Measurements from ENCODE around the gene PIK3R4. TPM values are rescaled to one million over a fixed set of nuclear protein-coding genes. Genes with fewer than 3 reads are reported as not detected.

The PIK3R4 gene
- polyA plus RNA-seq, 4 donors, result 19.1 to 32.4 (median 28.3) TPM

- Histone ChIP-seq H3K4me1 (ENCODE audit: control insufficient read depth in 3 of 3, insufficient read depth in 2 of 3, low read depth in 1 of 3, low read length in 2 of 3) (peaks cover 0 to 2% (median 0%) of the 10 kb centered on the region in 3 donors), H3K9me3 (ENCODE audit: control insufficient read depth in 2 of 2, insufficient read depth in 1 of 2, low read depth in 1 of 2, low read length in 1 of 2) (no peaks in the 10 kb centered on the region), H3K27ac (ENCODE audit: low read depth in 1 of 3, low read length in 2 of 3) (no peak overlapping the region), H3K36me3 (ENCODE audit: control insufficient read depth in 3 of 3, insufficient read depth in 2 of 3, low read depth in 1 of 3, low read length in 3 of 3) (peaks cover 2 to 16% (median 5%) of the 10 kb centered on the region in 3 donors), H3K4me3 (ENCODE audit: low read depth in 1 of 3, low read length in 3 of 3) (no peak overlapping the region), H3K27me3 (ENCODE audit: control insufficient read depth in 3 of 3, insufficient read depth in 3 of 3, low read length in 3 of 3) (no peaks in the 10 kb centered on the region)
- FAIRE-seq, result no peak
- DNase-seq, result peak; percentile 49 to 60
Measured at GRCh38 chr3:130699765-130700164, 46.9 kb downstream of the PIK3R4 start.

DNA sequence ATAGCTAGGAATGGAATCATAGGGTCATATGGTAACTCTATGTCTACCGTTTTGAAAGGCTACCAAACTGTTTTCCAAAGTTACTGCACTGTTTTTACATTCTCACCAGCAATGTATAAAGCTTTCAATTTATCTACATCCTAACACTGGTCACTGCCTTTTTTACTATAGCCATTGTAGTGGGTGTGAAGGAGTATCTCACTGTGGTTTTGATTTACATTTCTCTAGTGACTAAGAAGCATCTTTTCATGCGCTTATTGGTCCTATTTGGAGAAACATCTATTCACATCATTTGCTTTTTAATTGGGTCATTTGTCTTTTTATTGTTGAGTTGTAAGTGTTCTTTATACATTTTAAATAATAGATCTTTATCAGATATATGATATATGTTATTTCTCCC is 53.3 kb downstream of the PIK3R4 start:
- peaks cover 0 to 10% (median 5%) of the 10 kb centered on the region in 3 donors for H3K36me3 ChIP-seq (ENCODE audit: control insufficient read depth in 3 of 3, insufficient read depth in 2 of 3, low read depth in 1 of 3, low read length in 3 of 3)

GRCh38 chr3:130692455-130692854 is 54.2 kb downstream of the PIK3R4 start:
- H3K27me3 ChIP-seq (ENCODE audit: control insufficient read depth in 3 of 3, insufficient read depth in 3 of 3, low read length in 3 of 3), result no peaks in the 10 kb centered on the region
- H3K27ac ChIP-seq (ENCODE audit: low read depth in 1 of 3, low read length in 2 of 3), result no peak overlapping the region
- H3K4me3 ChIP-seq (ENCODE audit: low read depth in 1 of 3, low read length in 3 of 3), result no peak overlapping the region
- no peak for FAIRE-seq
- DNase-seq, result no peak
- no peaks in the 10 kb centered on the region for H3K9me3 ChIP-seq (ENCODE audit: control insufficient read depth in 2 of 2, insufficient read depth in 1 of 2, low read depth in 1 of 2, low read length in 1 of 2)
- no peaks in the 10 kb centered on the region for H3K4me1 ChIP-seq (ENCODE audit: control insufficient read depth in 3 of 3, insufficient read depth in 2 of 3, low read depth in 1 of 3, low read length in 2 of 3)
- 39 to 63% (median 57%) methylated on average over 1 of the region's 1 CpG for WGBS, 3 donors
- peaks cover 0 to 10% (median 5%) of the 10 kb centered on the region in 3 donors for H3K36me3 ChIP-seq (ENCODE audit: control insufficient read depth in 3 of 3, insufficient read depth in 2 of 3, low read depth in 1 of 3, low read length in 3 of 3)

More for the DNA sequence above, 53.3 kb downstream of the PIK3R4 start:
- FAIRE-seq (no peak), DNase-seq (no peak)
- no peak overlapping the region for H3K4me3 ChIP-seq (ENCODE audit: low read depth in 1 of 3, low read length in 3 of 3)
- no peaks in the 10 kb centered on the region for H3K9me3 ChIP-seq (ENCODE audit: control insufficient read depth in 2 of 2, insufficient read depth in 1 of 2, low read depth in 1 of 2, low read length in 1 of 2)
- H3K4me1 ChIP-seq (ENCODE audit: control insufficient read depth in 3 of 3, insufficient read depth in 2 of 3, low read depth in 1 of 3, low read length in 2 of 3), result no peaks in the 10 kb centered on the region
- WGBS, 3 donors, result 97 to 99% (median 98%) methylated on average over 2 of the region's 2 CpGs
- no peak overlapping the region for H3K27ac ChIP-seq (ENCODE audit: low read depth in 1 of 3, low read length in 2 of 3)
- H3K27me3 ChIP-seq (ENCODE audit: control insufficient read depth in 3 of 3, insufficient read depth in 3 of 3, low read length in 3 of 3), result no peaks in the 10 kb centered on the region

- Histone ChIP-seq H3K9me3 (ENCODE audit: control insufficient read depth in 2 of 2, insufficient read depth in 1 of 2, low read depth in 1 of 2, low read length in 1 of 2) (no peaks in the 10 kb centered on the region), H3K36me3 (ENCODE audit: control insufficient read depth in 3 of 3, insufficient read depth in 2 of 3, low read depth in 1 of 3, low read length in 3 of 3) (peaks cover 0 to 12% (median 7%) of the 10 kb centered on the region in 3 donors), H3K27me3 (ENCODE audit: control insufficient read depth in 3 of 3, insufficient read depth in 3 of 3, low read length in 3 of 3) (no peaks in the 10 kb centered on the region), H3K4me3 (ENCODE audit: low read depth in 1 of 3, low read length in 3 of 3) (no peak overlapping the region), H3K4me1 (ENCODE audit: control insufficient read depth in 3 of 3, insufficient read depth in 2 of 3, low read depth in 1 of 3, low read length in 2 of 3) (no peaks in the 10 kb centered on the region), H3K27ac (ENCODE audit: low read depth in 1 of 3, low read length in 2 of 3) (no peak overlapping the region)
- FAIRE-seq, result no peak
- 93 to 99% (median 96%) methylated on average over 3 of the region's 3 CpGs for WGBS, 3 donors
- DNase-seq, result no peak
Measured at GRCh38 chr3:130688697-130689470, 57.7 kb downstream of the PIK3R4 start.

- H3K4me3 ChIP-seq (ENCODE audit: low read depth in 1 of 3, low read length in 3 of 3), result no peak overlapping the region
- 75 to 83% (median 77%) methylated on average over 4 of the region's 4 CpGs for WGBS, 3 donors
- H3K9me3 ChIP-seq (ENCODE audit: control insufficient read depth in 2 of 2, insufficient read depth in 1 of 2, low read depth in 1 of 2, low read length in 1 of 2), result no peaks in the 10 kb centered on the region
- no peak for DNase-seq
- peaks cover 0 to 12% (median 7%) of the 10 kb centered on the region in 3 donors for H3K36me3 ChIP-seq (ENCODE audit: control insufficient read depth in 3 of 3, insufficient read depth in 2 of 3, low read depth in 1 of 3, low read length in 3 of 3)
- no peaks in the 10 kb centered on the region for H3K4me1 ChIP-seq (ENCODE audit: control insufficient read depth in 3 of 3, insufficient read depth in 2 of 3, low read depth in 1 of 3, low read length in 2 of 3)
- FAIRE-seq, result no peak
- H3K27ac ChIP-seq (ENCODE audit: low read depth in 1 of 3, low read length in 2 of 3), result no peak overlapping the region
- H3K27me3 ChIP-seq (ENCODE audit: control insufficient read depth in 3 of 3, insufficient read depth in 3 of 3, low read length in 3 of 3), result no peaks in the 10 kb centered on the region
Measured at GRCh38 chr3:130688015-130688688, 58.5 kb downstream of the PIK3R4 start.

GRCh38 chr3:130687327-130687726 is 59.3 kb downstream of the PIK3R4 start:
- no peaks in the 10 kb centered on the region for H3K9me3 ChIP-seq (ENCODE audit: control insufficient read depth in 2 of 2, insufficient read depth in 1 of 2, low read depth in 1 of 2, low read length in 1 of 2)
- H3K4me1 ChIP-seq (ENCODE audit: control insufficient read depth in 3 of 3, insufficient read depth in 2 of 3, low read depth in 1 of 3, low read length in 2 of 3), result no peaks in the 10 kb centered on the region
- no peaks in the 10 kb centered on the region for H3K27me3 ChIP-seq (ENCODE audit: control insufficient read depth in 3 of 3, insufficient read depth in 3 of 3, low read length in 3 of 3)
- H3K4me3 ChIP-seq (ENCODE audit: low read depth in 1 of 3, low read length in 3 of 3), result no peak overlapping the region
- DNase-seq, result no peak
- H3K27ac ChIP-seq (ENCODE audit: low read depth in 1 of 3, low read length in 2 of 3), result no peak overlapping the region
- no peak for FAIRE-seq
- H3K36me3 ChIP-seq (ENCODE audit: control insufficient read depth in 3 of 3, insufficient read depth in 2 of 3, low read depth in 1 of 3, low read length in 3 of 3), result peaks cover 0 to 12% (median 11%) of the 10 kb centered on the region in 3 donors

GRCh38 chr3:130686833-130687232 is 59.8 kb downstream of the PIK3R4 start:
- DNase-seq, result no peak
- no peaks in the 10 kb centered on the region for H3K27me3 ChIP-seq (ENCODE audit: control insufficient read depth in 3 of 3, insufficient read depth in 3 of 3, low read length in 3 of 3)
- H3K9me3 ChIP-seq (ENCODE audit: control insufficient read depth in 2 of 2, insufficient read depth in 1 of 2, low read depth in 1 of 2, low read length in 1 of 2), result no peaks in the 10 kb centered on the region
- H3K27ac ChIP-seq (ENCODE audit: low read depth in 1 of 3, low read length in 2 of 3), result no peak overlapping the region
- peaks cover 4 to 16% (median 12%) of the 10 kb centered on the region in 3 donors for H3K36me3 ChIP-seq (ENCODE audit: control insufficient read depth in 3 of 3, insufficient read depth in 2 of 3, low read depth in 1 of 3, low read length in 3 of 3)
- no peaks in the 10 kb centered on the region for H3K4me1 ChIP-seq (ENCODE audit: control insufficient read depth in 3 of 3, insufficient read depth in 2 of 3, low read depth in 1 of 3, low read length in 2 of 3)
- FAIRE-seq, result no peak
- 89 to 95% (median 90%) methylated on average over 1 of the region's 1 CpG for WGBS, 3 donors
- no peak overlapping the region for H3K4me3 ChIP-seq (ENCODE audit: low read depth in 1 of 3, low read length in 3 of 3)

- Histone ChIP-seq H3K27me3 (ENCODE audit: control insufficient read depth in 3 of 3, insufficient read depth in 3 of 3, low read length in 3 of 3) (no peaks in the 10 kb centered on the region), H3K36me3 (ENCODE audit: control insufficient read depth in 3 of 3, insufficient read depth in 2 of 3, low read depth in 1 of 3, low read length in 3 of 3) (peaks cover 8 to 22% (median 9%) of the 10 kb centered on the region in 3 donors), H3K4me1 (ENCODE audit: control insufficient read depth in 3 of 3, insufficient read depth in 2 of 3, low read depth in 1 of 3, low read length in 2 of 3) (no peaks in the 10 kb centered on the region), H3K4me3 (ENCODE audit: low read depth in 1 of 3, low read length in 3 of 3) (no peak overlapping the region), H3K27ac (ENCODE audit: low read depth in 1 of 3, low read length in 2 of 3) (no peak overlapping the region), H3K9me3 (ENCODE audit: control insufficient read depth in 2 of 2, insufficient read depth in 1 of 2, low read depth in 1 of 2, low read length in 1 of 2) (no peaks in the 10 kb centered on the region)
- no peak for FAIRE-seq
- 90 to 100% (median 92%) methylated on average over 2 of the region's 2 CpGs for WGBS, 3 donors
- no peak for DNase-seq
Measured at GRCh38 chr3:130682131-130682530, 64.5 kb downstream of the PIK3R4 start.

Measured in small intestine (tissue), 7 donors.